ENCODE results near the gene MAD1L1. TPM values are rescaled to one million over a fixed set of nuclear protein-coding genes. Genes with fewer than 3 reads are reported as not detected.

The MAD1L1 gene
- polyA plus RNA-seq, 2 donors = 18.0 to 24.9 TPM

DNA sequence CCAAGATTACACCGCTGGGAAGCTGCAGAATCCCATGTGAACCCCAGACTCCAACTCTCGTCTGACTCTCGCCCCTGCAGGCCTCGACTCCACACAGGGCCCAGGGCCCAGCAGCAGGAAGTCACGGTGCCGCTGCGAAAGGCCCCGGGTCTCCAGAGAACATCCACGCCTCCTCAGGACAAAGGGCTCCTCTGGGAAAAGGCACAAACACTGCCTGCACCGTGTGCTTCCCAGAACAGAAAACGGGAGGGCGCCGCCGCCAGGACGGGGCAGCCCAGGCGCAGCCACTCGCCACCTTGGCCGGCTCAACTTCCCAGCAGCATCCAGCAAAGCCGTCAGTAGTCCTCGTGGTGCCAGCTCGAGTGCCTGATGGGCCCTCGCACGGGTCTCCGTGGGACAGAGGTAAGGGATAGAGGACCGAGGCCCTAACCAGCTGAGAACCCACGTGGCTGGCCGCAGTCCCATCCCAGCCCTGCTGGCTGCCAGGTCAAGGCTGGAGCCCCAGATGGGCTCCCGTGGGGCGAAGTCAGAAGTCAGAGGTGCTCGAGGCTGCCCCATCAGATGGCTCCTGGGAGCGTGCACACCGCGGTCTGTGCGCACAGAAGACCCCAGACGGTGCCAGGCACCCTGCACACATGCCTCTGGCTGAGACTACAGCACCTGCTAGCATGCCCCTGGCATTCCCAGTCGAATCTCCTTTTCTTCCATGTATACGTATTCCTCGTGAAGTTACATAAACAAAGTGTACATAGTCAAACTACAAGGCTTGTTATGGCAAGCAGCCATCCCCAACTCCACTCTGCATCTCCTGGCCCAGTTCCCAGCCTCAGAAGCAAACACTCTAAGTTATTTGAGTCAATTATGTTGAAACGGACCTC, 60.2 kb downstream of the MAD1L1 start:
- Histone ChIP-seq H3K36me3 (ENCODE audit: control insufficient read depth in 2 of 2, insufficient read depth in 2 of 2, low read length in 1 of 2) (peaks cover 0 to 4% of the 10 kb centered on the region in 2 donors), H3K27me3 (ENCODE audit: control insufficient read depth in 1 of 2, insufficient read depth in 2 of 2, low read length in 2 of 2) (no peaks in the 10 kb centered on the region), H3K27ac (ENCODE audit: low read depth in 2 of 2, low read length in 1 of 2) (no peak overlapping the region), H3K4me3 (ENCODE audit: low read depth in 1 of 2, low read length in 2 of 2) (no peak overlapping the region), H3K4me1 (ENCODE audit: control insufficient read depth in 2 of 2, insufficient read depth in 2 of 2, low read length in 1 of 2) (peaks cover 4 to 15% of the 10 kb centered on the region in 2 donors), H3K9me3 (ENCODE audit: control insufficient read depth in 2 of 2, insufficient read depth in 1 of 2, low read depth in 1 of 2, low read length in 1 of 2) (no peaks in the 10 kb centered on the region)
- 71 to 77% methylated on average over 37 to 39 of the region's 39 CpGs for WGBS, 2 donors

DNA sequence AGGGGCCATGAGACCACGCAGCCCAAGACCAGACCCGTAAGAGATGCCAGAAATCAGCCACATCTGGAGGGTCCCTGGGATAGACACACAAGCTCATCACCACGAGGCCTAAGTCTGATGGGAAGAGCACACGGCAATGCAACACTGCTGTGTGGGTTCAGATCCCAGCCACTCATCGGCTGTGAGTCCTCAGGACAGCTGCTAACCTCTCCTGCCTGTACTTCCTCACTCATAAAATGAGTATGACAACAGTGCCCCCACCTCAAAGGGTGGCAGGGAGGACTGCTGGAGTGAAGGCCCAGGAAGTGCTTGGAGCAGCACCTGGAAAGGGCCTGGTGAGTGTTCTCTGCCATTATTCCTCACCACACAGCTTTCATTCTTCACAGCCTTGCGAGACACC, 60.9 kb downstream of the MAD1L1 start:
- Histone ChIP-seq H3K27ac (ENCODE audit: low read depth in 2 of 2, low read length in 1 of 2) (no peak overlapping the region), H3K4me1 (ENCODE audit: control insufficient read depth in 2 of 2, insufficient read depth in 2 of 2, low read length in 1 of 2) (peaks cover 4 to 15% of the 10 kb centered on the region in 2 donors), H3K4me3 (ENCODE audit: low read depth in 1 of 2, low read length in 2 of 2) (no peak overlapping the region), H3K27me3 (ENCODE audit: control insufficient read depth in 1 of 2, insufficient read depth in 2 of 2, low read length in 2 of 2) (no peaks in the 10 kb centered on the region), H3K9me3 (ENCODE audit: control insufficient read depth in 2 of 2, insufficient read depth in 1 of 2, low read depth in 1 of 2, low read length in 1 of 2) (no peaks in the 10 kb centered on the region), H3K36me3 (ENCODE audit: control insufficient read depth in 2 of 2, insufficient read depth in 2 of 2, low read length in 1 of 2) (peaks cover 0 to 4% of the 10 kb centered on the region in 2 donors)
- 95 to 97% methylated on average over 6 of the region's 6 CpGs for WGBS, 2 donors

DNA sequence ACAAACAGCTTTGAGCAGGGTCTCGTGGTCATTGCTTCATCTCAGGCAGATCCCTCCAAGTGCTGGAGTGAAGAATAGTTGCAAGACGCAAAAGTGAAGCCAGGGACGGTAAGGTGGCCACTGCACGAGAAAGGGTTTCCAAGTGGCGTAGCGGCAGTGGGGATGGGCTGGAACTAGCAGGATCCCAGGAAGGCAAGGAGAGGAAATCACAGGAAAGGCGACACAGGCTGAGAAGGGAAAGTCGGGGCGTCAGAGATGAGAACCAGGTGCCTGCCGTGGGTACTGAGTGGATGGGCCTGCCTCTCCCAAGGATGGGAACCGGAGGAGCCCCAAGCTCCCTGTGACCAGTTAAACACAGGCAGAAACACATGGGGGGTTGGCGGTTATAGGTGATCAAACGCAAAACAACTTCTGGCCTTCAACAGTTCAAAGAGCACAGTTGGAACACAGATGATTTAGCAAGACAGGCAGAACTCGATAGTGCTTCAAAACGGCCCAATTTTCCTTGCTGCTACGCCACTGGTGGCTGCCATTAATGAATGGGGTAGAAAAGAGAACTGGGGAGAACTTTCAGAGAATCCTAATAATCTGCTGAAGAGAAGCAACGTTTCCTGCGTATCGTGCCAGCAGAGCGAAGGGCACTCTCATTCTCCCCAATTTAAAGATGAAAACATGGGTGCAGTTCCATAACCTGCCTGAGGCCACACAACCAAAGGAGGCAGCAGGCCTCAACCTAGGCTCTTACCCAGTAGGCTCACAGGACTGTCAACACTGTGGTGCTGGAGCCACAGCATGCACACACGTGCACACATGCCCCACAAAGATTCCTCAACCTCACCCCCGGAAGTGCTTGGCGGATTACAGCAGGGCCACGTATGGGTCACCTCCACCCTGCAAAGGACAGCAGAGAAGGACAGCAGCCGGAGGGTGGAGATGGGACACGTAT, 61.9 kb downstream of the MAD1L1 start:
- no peaks in the 10 kb centered on the region for H3K27me3 ChIP-seq (ENCODE audit: control insufficient read depth in 1 of 2, insufficient read depth in 2 of 2, low read length in 2 of 2)
- 93% methylated on average over 26 of the region's 26 CpGs for WGBS, 2 donors
- no peak overlapping the region for H3K27ac ChIP-seq (ENCODE audit: low read depth in 2 of 2, low read length in 1 of 2)
- H3K4me3 ChIP-seq (ENCODE audit: low read depth in 1 of 2, low read length in 2 of 2) = no peak overlapping the region
- peaks cover 4 to 15% of the 10 kb centered on the region in 2 donors for H3K4me1 ChIP-seq (ENCODE audit: control insufficient read depth in 2 of 2, insufficient read depth in 2 of 2, low read length in 1 of 2)
- peaks cover 0 to 6% of the 10 kb centered on the region in 2 donors for H3K36me3 ChIP-seq (ENCODE audit: control insufficient read depth in 2 of 2, insufficient read depth in 2 of 2, low read length in 1 of 2)
- no peaks in the 10 kb centered on the region for H3K9me3 ChIP-seq (ENCODE audit: control insufficient read depth in 2 of 2, insufficient read depth in 1 of 2, low read depth in 1 of 2, low read length in 1 of 2)

DNA sequence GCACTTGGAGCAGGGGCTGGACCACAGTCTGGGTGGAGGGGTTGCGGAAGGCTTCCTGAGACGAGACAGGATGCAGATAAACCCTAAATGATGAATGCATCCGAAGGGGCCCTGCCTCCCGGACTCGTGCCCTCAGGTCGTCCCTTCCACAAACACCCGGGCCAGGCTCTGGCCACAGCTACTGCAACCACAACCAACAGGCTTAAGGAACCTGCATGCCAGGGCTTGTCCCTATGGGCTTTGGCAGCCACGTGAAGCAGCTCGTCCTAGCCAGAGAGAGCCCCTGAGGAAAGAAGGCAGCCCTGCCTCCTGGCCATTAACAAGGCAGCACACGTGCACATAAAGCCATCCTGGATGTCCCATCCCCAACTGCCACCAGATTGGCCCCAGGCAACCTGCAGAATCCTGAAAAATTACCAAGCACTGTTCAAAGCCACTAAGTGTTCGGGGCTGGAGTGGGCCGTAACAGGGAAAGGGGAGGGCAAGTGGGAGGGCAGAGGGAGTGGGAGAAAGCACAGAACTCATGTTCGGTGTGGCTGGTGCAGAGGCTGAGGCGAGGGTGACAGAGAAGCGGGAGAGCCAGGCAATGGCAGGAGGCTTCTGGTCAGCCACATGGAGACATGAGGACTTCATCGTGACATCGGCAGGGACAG, 62.7 kb downstream of the MAD1L1 start:
- Histone ChIP-seq H3K4me1 (ENCODE audit: control insufficient read depth in 2 of 2, insufficient read depth in 2 of 2, low read length in 1 of 2) (peaks cover 3 to 14% of the 10 kb centered on the region in 2 donors), H3K27me3 (ENCODE audit: control insufficient read depth in 1 of 2, insufficient read depth in 2 of 2, low read length in 2 of 2) (no peaks in the 10 kb centered on the region), H3K9me3 (ENCODE audit: control insufficient read depth in 2 of 2, insufficient read depth in 1 of 2, low read depth in 1 of 2, low read length in 1 of 2) (no peaks in the 10 kb centered on the region), H3K27ac (ENCODE audit: low read depth in 2 of 2, low read length in 1 of 2) (no peak overlapping the region), H3K4me3 (ENCODE audit: low read depth in 1 of 2, low read length in 2 of 2) (no peak overlapping the region), H3K36me3 (ENCODE audit: control insufficient read depth in 2 of 2, insufficient read depth in 2 of 2, low read length in 1 of 2) (peaks cover 0 to 10% of the 10 kb centered on the region in 2 donors)
- WGBS, 2 donors = 74 to 75% methylated on average over 16 to 17 of the region's 17 CpGs

DNA sequence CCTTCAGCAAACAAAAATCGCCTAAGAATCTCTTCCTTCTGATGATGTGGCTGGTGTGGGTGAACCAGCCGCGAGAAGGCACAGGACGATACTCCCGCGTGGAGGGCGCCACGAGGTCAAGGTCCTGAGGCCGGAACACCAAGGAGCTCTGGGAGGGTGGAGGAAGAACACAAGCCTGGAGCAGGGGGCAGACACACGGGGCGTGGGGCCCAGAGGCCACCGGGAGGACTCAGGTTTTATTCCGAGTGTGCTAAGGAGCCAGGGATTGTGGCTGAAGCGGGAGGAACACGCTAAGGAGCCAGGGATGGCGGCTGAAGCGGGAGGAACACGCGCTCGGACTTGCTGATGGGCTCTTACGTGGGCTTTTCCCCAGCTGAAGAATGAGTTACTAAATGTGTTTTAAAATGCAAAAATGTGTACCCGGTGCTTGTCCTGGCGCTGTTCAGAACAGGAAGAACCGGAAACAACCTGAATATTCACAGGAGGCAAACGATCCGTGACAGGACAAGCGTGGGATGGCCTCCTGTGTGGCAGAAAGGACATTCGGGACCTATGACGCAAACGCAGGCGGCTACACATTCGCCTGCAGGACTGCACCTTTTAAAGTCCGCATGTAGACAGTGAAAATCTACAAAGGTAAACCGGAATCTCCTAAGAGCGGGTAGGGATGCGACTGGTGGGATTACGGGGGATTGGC, 64.0 kb downstream of the MAD1L1 start:
- Histone ChIP-seq H3K27me3 (ENCODE audit: control insufficient read depth in 1 of 2, insufficient read depth in 2 of 2, low read length in 2 of 2) (no peaks in the 10 kb centered on the region), H3K4me3 (ENCODE audit: low read depth in 1 of 2, low read length in 2 of 2) (no peak overlapping the region), H3K4me1 (ENCODE audit: control insufficient read depth in 2 of 2, insufficient read depth in 2 of 2, low read length in 1 of 2) (peaks cover 2 to 13% of the 10 kb centered on the region in 2 donors), H3K36me3 (ENCODE audit: control insufficient read depth in 2 of 2, insufficient read depth in 2 of 2, low read length in 1 of 2) (peaks cover 0 to 10% of the 10 kb centered on the region in 2 donors), H3K9me3 (ENCODE audit: control insufficient read depth in 2 of 2, insufficient read depth in 1 of 2, low read depth in 1 of 2, low read length in 1 of 2) (no peaks in the 10 kb centered on the region), H3K27ac (ENCODE audit: low read depth in 2 of 2, low read length in 1 of 2) (peak overlapping the region; percentile 24 to 65)
- 61 to 75% methylated on average over 37 of the region's 37 CpGs for WGBS, 2 donors

DNA sequence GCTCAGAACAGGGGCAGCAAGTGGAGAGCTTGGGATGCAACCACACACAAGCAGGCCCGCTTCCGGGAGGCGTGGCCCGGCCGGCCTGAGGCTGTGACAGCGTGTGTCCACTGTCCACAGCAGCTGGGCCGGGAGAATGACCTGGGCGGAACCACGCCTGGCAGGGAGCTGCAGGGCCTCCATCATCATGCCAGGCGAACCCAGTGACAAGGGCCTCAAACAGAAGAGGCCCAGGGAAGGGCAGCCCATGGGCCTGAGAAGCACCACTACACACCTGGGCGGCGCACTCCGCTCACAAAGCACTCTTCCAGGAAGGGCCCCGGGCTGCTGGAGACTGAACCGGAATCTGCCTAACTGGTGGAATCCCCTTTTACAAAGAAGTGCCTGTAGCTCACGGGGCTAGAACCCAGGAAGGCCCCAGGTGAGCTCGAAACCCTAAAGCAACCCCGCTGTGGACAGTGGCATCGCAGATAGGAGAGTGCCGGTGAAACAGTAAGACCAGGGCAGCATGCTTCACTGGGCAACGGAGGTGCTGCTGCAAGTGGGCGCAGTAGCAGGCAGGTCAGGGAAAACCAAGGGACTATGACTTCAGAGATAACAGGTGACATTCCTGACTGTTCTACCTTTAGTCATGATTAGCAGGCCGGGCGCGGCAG, 66.0 kb downstream of the MAD1L1 start:
- 91 to 95% methylated on average over 25 of the region's 25 CpGs for WGBS, 2 donors
- Histone ChIP-seq H3K27ac (ENCODE audit: low read depth in 2 of 2, low read length in 1 of 2) (no peak overlapping the region), H3K9me3 (ENCODE audit: control insufficient read depth in 2 of 2, insufficient read depth in 1 of 2, low read depth in 1 of 2, low read length in 1 of 2) (no peaks in the 10 kb centered on the region), H3K36me3 (ENCODE audit: control insufficient read depth in 2 of 2, insufficient read depth in 2 of 2, low read length in 1 of 2) (peaks cover 0 to 10% of the 10 kb centered on the region in 2 donors), H3K4me1 (ENCODE audit: control insufficient read depth in 2 of 2, insufficient read depth in 2 of 2, low read length in 1 of 2) (peaks cover 2 to 13% of the 10 kb centered on the region in 2 donors), H3K4me3 (ENCODE audit: low read depth in 1 of 2, low read length in 2 of 2) (no peak overlapping the region), H3K27me3 (ENCODE audit: control insufficient read depth in 1 of 2, insufficient read depth in 2 of 2, low read length in 2 of 2) (no peaks in the 10 kb centered on the region)

DNA sequence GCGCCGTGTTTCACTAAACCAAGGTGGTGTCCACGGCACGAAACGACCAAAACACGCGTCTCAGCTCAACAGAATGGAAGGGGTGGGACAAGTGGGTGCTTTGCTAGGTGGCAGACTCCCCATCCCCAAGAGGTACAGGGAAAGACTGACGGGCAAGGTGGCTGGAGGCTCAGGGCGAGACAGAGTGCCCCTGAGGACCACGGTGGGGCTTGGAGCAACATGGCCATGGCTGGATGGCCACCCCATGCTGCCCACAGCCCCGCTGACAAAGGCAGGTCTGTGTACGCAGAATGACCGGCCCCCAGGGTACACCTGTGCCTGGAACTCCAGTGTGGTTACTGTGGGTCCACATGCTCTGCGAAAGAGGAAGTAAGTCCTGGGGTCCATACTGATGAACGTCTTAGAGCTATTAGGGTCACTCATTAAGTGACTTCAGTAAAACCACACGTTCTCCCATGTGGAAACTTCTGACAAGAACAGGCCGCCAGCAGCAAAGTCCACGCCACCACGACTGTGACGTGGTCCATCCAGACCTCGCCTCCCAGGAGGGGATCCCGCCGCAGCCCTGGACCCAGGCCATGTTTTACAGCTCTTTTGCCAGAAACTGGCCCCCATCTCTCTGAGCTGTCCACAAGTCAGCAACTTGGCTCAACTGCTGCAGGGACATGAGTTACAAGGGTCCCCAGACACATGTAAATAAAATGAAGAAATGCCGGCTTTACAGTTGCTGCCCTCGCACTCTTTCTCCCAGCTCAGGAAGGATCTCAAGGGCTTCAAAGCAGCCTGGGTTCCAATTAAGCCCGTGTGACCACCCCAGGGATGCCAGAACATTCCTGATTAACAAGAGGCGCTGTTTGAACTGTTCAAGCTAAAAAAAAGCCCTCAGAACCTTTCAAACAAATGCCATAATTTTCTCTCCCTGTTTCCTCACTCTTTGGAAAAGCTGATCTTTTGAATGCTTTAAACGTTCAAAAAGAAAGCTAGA, 66.8 kb downstream of the MAD1L1 start:
- peaks cover 2 to 13% of the 10 kb centered on the region in 2 donors for H3K4me1 ChIP-seq (ENCODE audit: control insufficient read depth in 2 of 2, insufficient read depth in 2 of 2, low read length in 1 of 2)
- no peak overlapping the region for H3K4me3 ChIP-seq (ENCODE audit: low read depth in 1 of 2, low read length in 2 of 2)
- H3K36me3 ChIP-seq (ENCODE audit: control insufficient read depth in 2 of 2, insufficient read depth in 2 of 2, low read length in 1 of 2) = peaks cover 0 to 10% of the 10 kb centered on the region in 2 donors
- H3K27me3 ChIP-seq (ENCODE audit: control insufficient read depth in 1 of 2, insufficient read depth in 2 of 2, low read length in 2 of 2) = no peaks in the 10 kb centered on the region
- H3K9me3 ChIP-seq (ENCODE audit: control insufficient read depth in 2 of 2, insufficient read depth in 1 of 2, low read depth in 1 of 2, low read length in 1 of 2) = no peaks in the 10 kb centered on the region
- 84 to 91% methylated on average over 28 of the region's 28 CpGs for WGBS, 2 donors
- no peak overlapping the region for H3K27ac ChIP-seq (ENCODE audit: low read depth in 2 of 2, low read length in 1 of 2)

DNA sequence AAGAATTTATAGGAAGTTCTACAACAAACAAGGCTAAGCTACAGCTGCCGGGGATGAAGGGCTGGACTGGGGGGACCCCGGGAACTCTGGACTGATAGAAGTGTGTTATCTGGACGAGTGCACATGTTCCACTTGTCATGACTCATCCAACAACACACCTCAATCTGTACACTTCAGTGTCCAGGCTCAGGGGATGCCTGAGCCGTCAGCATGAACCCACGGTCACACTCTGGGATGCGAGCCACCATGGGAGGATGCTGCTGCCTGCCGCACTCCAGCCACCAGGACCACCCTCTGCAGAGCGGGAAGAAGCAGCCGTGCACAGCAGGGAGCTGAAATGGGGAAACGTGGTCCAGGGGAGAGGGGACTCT, 67.5 kb downstream of the MAD1L1 start:
- Histone ChIP-seq H3K4me3 (ENCODE audit: low read depth in 1 of 2, low read length in 2 of 2) (no peak overlapping the region), H3K4me1 (ENCODE audit: control insufficient read depth in 2 of 2, insufficient read depth in 2 of 2, low read length in 1 of 2) (peaks cover 2 to 9% of the 10 kb centered on the region in 2 donors), H3K27ac (ENCODE audit: low read depth in 2 of 2, low read length in 1 of 2) (no peak overlapping the region), H3K9me3 (ENCODE audit: control insufficient read depth in 2 of 2, insufficient read depth in 1 of 2, low read depth in 1 of 2, low read length in 1 of 2) (no peaks in the 10 kb centered on the region), H3K27me3 (ENCODE audit: control insufficient read depth in 1 of 2, insufficient read depth in 2 of 2, low read length in 2 of 2) (no peaks in the 10 kb centered on the region), H3K36me3 (ENCODE audit: control insufficient read depth in 2 of 2, insufficient read depth in 2 of 2, low read length in 1 of 2) (peaks cover 0 to 7% of the 10 kb centered on the region in 2 donors)
- 91 to 94% methylated on average over 10 of the region's 10 CpGs for WGBS, 2 donors

All from esophagus (tissue), 2 donors.